Natural killer cell (primary cell): Measurements from ENCODE around the gene SIPA1. TPM values are rescaled to one million over a fixed set of nuclear protein-coding genes. Genes with fewer than 3 reads are reported as not detected.

Experiments used
- ATAC-seq, 3 donors: fragments of 150-1000 bp in 2 of 3; fragments of 200-7000 bp in 1 of 3; cut with Tn5 transposase; 1 replicate in 1 of 3; 2 replicates in 2 of 3; pipeline ENCODE4 v1.10.0; 2021; ENCODE audit warnings: mild to moderate bottlenecking in 2 of 3, moderate library complexity in 2 of 3
- DNase-seq, 2 donors: peaks; one replicate each; pipeline versions ENCODE4 v3.0.0 to v3.0.0-alpha.2; 2013 to 2021; ENCODE audit warnings: mixed read lengths in 1 of 2
- H3K27ac ChIP-seq: one replicate; pipeline ENCODE4 v1.5.1; 2013; ENCODE audit warnings: mild to moderate bottlenecking, low read length
- H3K27me3 ChIP-seq: one replicate; pipeline ENCODE4 v1.6.1; 2013; ENCODE audit warnings: low read length; ENCODE audit not compliant: control insufficient read depth, insufficient read depth
- H3K36me3 ChIP-seq: one replicate; pipeline ENCODE4 v1.6.1; 2013; ENCODE audit warnings: low read length; ENCODE audit not compliant: control insufficient read depth, insufficient read depth
- H3K4me1 ChIP-seq: one replicate; pipeline ENCODE4 v1.6.1; 2013; ENCODE audit warnings: low read length; ENCODE audit not compliant: control insufficient read depth, insufficient read depth
- H3K4me3 ChIP-seq: one replicate; pipeline ENCODE4 v1.5.1; 2013; ENCODE audit warnings: low read length
- H3K9me3 ChIP-seq: one replicate; pipeline ENCODE4 v1.6.1; 2013; ENCODE audit warnings: low read length; ENCODE audit not compliant: control insufficient read depth, insufficient read depth
- H3K27ac Mint-ChIP-seq, 2 donors: one replicate each; pipeline ENCODE4 v1.8.0; 2022; ENCODE audit warnings: mild to moderate bottlenecking in 2 of 2, mixed read lengths in 2 of 2, moderate library complexity in 1 of 2
- H3K27me3 Mint-ChIP-seq, 2 donors: one replicate each; pipeline ENCODE4 v1.8.0; 2022; ENCODE audit warnings: low read depth in 2 of 2, mixed read lengths in 2 of 2
- H3K36me3 Mint-ChIP-seq: one replicate; pipeline ENCODE4 v1.8.0; 2022; ENCODE audit warnings: mixed read lengths
- H3K4me1 Mint-ChIP-seq, 2 donors: one replicate each; pipeline ENCODE4 v1.8.0; 2022; ENCODE audit warnings: mixed read lengths in 2 of 2
- H3K4me3 Mint-ChIP-seq: one replicate; pipeline ENCODE4 v1.8.0; 2022; ENCODE audit warnings: mild to moderate bottlenecking, moderate library complexity, mixed read lengths
- H3K9me3 Mint-ChIP-seq, 2 donors: one replicate each; pipeline ENCODE4 v1.8.0; 2022; ENCODE audit warnings: mixed read lengths in 2 of 2
- WGBS: methylation state at CpG from one replicate; pipeline ENCODE4 v1.1.7; 2013; ENCODE audit warnings: missing lambda C conversion rate; ENCODE audit not compliant: insufficient coverage; 5-methylcytosine and 5-hydroxymethylcytosine counted together
- intact Hi-C: fragments of 100-400 bp; cut with micrococcal nuclease; formaldehyde crosslinking; loops from one replicate; pipeline ENCODE4 v1.14.2; 2022
- total RNA-seq, 4 donors: library from RNA; stranded (reverse); fragments of 120-200 nt in 1 of 4; gene quantifications; one replicate each; pipeline versions ENCODE4 v1.2.3 to v1.2.4, GENCODE V29; 2013 to 2022
- TF ChIP-seq, protein P1 (sequence below): fragments of 200-600 bp; IDR thresholded peaks from one replicate; pipeline ENCODE4 v1.8.0; 2022; ENCODE audit warnings: antibody characterized with exemption

SIPA1 gene
- total RNA-seq, 3 donors from 2014 or later (not counting 1 experiment from before 2014, with no cell fraction given) = 520 to 776 (median 743) TPM

DNA sequence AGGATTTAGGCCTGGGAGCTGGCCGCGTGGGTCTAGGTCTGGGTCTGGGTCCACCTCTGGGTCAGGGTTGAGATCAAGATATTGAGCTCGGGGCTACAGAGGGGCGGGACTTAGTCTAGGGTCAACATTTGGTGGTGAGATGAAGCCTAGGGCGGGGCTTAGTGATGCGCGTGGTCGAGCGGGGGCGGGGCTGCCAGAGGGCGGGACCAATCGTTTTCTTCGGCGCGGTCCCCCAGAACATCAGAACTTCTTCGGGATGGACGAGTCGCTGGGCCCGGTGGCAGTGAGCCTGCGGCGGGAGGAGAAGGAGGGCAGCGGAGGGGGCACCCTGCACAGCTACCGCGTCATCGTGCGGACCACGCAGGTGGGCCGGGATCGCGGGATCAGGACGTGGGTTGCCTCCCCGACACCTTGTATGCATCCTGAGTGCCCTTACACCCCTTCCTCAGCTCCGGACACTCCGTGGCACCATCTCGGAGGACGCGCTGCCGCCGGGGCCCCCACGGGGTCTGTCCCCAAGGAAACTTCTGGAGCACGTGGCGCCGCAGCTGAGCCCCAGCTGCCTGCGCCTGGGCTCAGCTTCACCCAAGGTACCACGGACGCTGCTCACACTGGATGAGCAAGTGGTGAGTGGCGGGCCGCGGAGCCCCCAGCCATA, 4.2 kb downstream of the SIPA1 start:
- Histone ChIP-seq H3K9me3 (no peaks in the 10 kb centered on the region), H3K4me3 (peak overlapping the region; percentile 57), H3K27me3 (no peaks in the 10 kb centered on the region), H3K4me1 (peaks cover 71% of the 10 kb centered on the region), H3K27ac (peak overlapping the region; percentile 98), H3K36me3 (peaks cover 56% of the 10 kb centered on the region)
- no peaks in the 10 kb centered on the region for H3K36me3 Mint-ChIP-seq
- ATAC-seq (no peak), DNase-seq (peak in 1 of 2 donors; percentile 47)
- TF ChIP-seq, protein P1, sequence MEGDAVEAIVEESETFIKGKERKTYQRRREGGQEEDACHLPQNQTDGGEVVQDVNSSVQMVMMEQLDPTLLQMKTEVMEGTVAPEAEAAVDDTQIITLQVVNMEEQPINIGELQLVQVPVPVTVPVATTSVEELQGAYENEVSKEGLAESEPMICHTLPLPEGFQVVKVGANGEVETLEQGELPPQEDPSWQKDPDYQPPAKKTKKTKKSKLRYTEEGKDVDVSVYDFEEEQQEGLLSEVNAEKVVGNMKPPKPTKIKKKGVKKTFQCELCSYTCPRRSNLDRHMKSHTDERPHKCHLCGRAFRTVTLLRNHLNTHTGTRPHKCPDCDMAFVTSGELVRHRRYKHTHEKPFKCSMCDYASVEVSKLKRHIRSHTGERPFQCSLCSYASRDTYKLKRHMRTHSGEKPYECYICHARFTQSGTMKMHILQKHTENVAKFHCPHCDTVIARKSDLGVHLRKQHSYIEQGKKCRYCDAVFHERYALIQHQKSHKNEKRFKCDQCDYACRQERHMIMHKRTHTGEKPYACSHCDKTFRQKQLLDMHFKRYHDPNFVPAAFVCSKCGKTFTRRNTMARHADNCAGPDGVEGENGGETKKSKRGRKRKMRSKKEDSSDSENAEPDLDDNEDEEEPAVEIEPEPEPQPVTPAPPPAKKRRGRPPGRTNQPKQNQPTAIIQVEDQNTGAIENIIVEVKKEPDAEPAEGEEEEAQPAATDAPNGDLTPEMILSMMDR = no peak
- WGBS = 67% methylated on average over 48 of the region's 49 CpGs
- H3K4me3 Mint-ChIP-seq = peak overlapping the region; percentile 95
- no peaks in the 10 kb centered on the region for H3K9me3 Mint-ChIP-seq
- H3K27ac Mint-ChIP-seq = peak overlapping the region; percentile 98 to 99
- intact Hi-C loops = no loop called here
- no peaks in the 10 kb centered on the region for H3K27me3 Mint-ChIP-seq
- peaks cover 51 to 67% of the 10 kb centered on the region in 2 donors for H3K4me1 Mint-ChIP-seq

DNA sequence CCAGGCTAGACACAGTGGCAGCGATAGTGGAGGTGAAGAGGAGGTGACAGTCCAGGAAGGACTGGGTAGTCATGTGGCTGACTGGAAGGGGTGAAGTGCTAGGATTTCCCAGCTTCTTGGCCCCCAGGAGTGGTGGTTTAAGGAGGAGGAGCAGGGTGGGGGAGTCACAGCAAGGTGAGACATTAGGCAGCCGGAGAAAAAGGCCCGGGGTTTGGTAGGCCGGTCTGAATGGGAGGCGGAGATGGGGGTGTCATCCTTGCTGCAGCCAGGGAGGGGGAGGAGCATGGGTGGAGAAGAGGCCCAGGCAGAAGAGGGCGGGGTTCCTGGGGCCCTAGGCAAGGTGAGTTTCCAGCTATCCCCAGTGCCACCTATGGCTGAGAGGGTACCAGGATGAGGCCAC, 6.1 kb downstream of the SIPA1 start:
- Mint-ChIP-seq H3K36me3 (no peaks in the 10 kb centered on the region), H3K4me1 (peaks cover 36 to 55% of the 10 kb centered on the region in 2 donors), H3K9me3 (no peaks in the 10 kb centered on the region), H3K27me3 (no peaks in the 10 kb centered on the region), H3K27ac (peak overlapping the region; percentile 76 to 79), H3K4me3 (peak overlapping the region; percentile 17)
- H3K27me3 ChIP-seq = no peaks in the 10 kb centered on the region
- no peak overlapping the region for H3K27ac ChIP-seq
- TF ChIP-seq, protein P1 = no peak
- no peak for DNase-seq
- H3K36me3 ChIP-seq = peaks cover 65% of the 10 kb centered on the region
- H3K9me3 ChIP-seq = no peaks in the 10 kb centered on the region
- H3K4me1 ChIP-seq = peaks cover 59% of the 10 kb centered on the region
- no peak overlapping the region for H3K4me3 ChIP-seq
- ATAC-seq = no peak
- intact Hi-C loops = no loop called here
- WGBS = 75% methylated on average over 6 of the region's 6 CpGs

DNA sequence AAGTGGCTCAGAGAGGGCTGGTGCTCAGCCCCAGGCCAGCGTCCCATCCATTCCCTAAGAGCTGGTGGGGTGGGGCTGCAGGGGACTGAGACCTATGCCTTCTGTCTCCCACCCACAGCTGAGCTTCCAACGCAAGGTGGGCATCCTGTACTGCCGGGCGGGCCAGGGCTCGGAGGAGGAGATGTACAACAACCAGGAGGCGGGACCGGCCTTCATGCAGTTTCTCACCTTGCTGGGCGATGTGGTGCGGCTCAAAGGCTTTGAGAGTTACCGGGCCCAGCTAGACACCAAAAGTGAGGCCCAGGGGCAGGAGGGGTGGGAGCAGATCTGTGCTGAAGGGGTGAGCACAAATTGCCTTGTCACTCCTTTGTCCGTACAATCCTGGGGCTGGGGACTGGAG, 6.9 kb downstream of the SIPA1 start:
- Mint-ChIP-seq H3K4me3 (no peak overlapping the region), H3K27ac (peak overlapping the region; percentile 76 to 79), H3K9me3 (no peaks in the 10 kb centered on the region), H3K4me1 (peaks cover 28 to 46% of the 10 kb centered on the region in 2 donors), H3K36me3 (no peaks in the 10 kb centered on the region), H3K27me3 (no peaks in the 10 kb centered on the region)
- ATAC-seq (no peak), DNase-seq (no peak)
- intact Hi-C loops = no loop called here
- WGBS = 89% methylated on average over 11 of the region's 11 CpGs
- peaks cover 57% of the 10 kb centered on the region for H3K4me1 ChIP-seq
- H3K4me3 ChIP-seq = no peak overlapping the region
- H3K9me3 ChIP-seq = no peaks in the 10 kb centered on the region
- H3K27ac ChIP-seq = no peak overlapping the region
- TF ChIP-seq, protein P1 = no peak
- peaks cover 74% of the 10 kb centered on the region for H3K36me3 ChIP-seq
- H3K27me3 ChIP-seq = no peaks in the 10 kb centered on the region

DNA sequence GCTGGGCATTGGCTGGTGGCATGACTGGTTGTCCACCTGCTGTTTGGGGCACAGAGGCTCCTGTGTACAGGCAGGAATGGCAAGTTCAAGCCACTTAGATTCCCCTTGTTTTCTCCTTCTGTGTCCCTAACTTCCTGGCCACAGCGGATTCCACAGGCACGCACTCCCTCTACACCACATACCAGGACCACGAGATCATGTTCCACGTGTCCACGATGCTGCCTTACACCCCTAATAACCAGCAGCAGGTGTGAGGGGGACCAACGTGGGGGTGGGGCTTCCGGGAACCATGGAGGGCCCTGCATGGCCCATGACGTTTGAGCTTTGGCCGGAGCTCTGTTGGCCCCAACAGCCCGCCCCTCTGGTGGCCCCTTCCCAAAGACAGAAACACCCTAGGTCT, 7.8 kb downstream of the SIPA1 start:
- ATAC-seq (no peak), DNase-seq (no peak)
- peaks cover 83% of the 10 kb centered on the region for H3K36me3 ChIP-seq
- H3K4me1 Mint-ChIP-seq = peaks cover 22 to 47% of the 10 kb centered on the region in 2 donors
- peaks cover 57% of the 10 kb centered on the region for H3K4me1 ChIP-seq
- TF ChIP-seq, protein P1 = no peak
- peak overlapping the region; percentile 47 to 78 for H3K27ac Mint-ChIP-seq
- H3K9me3 ChIP-seq = no peaks in the 10 kb centered on the region
- WGBS = 90% methylated on average over 10 of the region's 10 CpGs
- H3K4me3 Mint-ChIP-seq = peak overlapping the region; percentile 45
- no peaks in the 10 kb centered on the region for H3K9me3 Mint-ChIP-seq
- no peak overlapping the region for H3K27ac ChIP-seq
- H3K27me3 Mint-ChIP-seq = no peaks in the 10 kb centered on the region
- H3K27me3 ChIP-seq = no peaks in the 10 kb centered on the region
- H3K4me3 ChIP-seq = no peak overlapping the region
- intact Hi-C loops = no loop called here
- no peaks in the 10 kb centered on the region for H3K36me3 Mint-ChIP-seq
